Measurements from ENCODE around the gene NGDN.

NGDN gene

DNA sequence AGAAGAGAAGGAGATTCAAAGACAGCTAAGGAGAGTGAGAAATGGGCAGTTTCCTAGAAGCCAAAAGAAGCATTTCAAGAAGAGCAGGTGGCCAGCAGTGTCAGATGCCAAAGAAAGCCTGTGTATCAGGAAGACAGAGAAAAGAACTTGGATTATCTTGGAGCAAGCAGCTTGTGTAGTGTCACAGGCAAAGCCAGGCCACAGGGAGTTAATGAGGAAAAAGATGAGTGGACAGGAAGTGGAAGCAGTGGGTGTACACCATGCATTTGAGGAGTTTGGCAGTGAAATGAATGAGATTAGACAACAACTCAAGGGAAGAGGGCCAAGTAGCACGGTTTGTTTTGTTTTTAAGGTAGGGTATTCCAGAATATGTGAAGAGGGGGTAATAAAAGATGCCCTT is 28.4 kb upstream of the NGDN start:
- no peak for DNase-seq (ENCODE audit: low read depth)
- TF ChIP-seq, protein P1, sequence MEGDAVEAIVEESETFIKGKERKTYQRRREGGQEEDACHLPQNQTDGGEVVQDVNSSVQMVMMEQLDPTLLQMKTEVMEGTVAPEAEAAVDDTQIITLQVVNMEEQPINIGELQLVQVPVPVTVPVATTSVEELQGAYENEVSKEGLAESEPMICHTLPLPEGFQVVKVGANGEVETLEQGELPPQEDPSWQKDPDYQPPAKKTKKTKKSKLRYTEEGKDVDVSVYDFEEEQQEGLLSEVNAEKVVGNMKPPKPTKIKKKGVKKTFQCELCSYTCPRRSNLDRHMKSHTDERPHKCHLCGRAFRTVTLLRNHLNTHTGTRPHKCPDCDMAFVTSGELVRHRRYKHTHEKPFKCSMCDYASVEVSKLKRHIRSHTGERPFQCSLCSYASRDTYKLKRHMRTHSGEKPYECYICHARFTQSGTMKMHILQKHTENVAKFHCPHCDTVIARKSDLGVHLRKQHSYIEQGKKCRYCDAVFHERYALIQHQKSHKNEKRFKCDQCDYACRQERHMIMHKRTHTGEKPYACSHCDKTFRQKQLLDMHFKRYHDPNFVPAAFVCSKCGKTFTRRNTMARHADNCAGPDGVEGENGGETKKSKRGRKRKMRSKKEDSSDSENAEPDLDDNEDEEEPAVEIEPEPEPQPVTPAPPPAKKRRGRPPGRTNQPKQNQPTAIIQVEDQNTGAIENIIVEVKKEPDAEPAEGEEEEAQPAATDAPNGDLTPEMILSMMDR (IDR thresholded peaks at IDR 0.05; ENCODE audit: insufficient read depth, low read depth, low read length, missing control alignments) = no peak
- H3K4me3 ChIP-seq (ENCODE audit: low read length) = no peak overlapping the region

- DNase-seq (ENCODE audit: low read depth) = no peak
- H3K4me3 ChIP-seq (ENCODE audit: low read length) = no peak overlapping the region
- TF ChIP-seq, protein P1 (IDR thresholded peaks at IDR 0.05; ENCODE audit: insufficient read depth, low read depth, low read length, missing control alignments) = no peak
These were observed 26.7 kb upstream of the NGDN start for GRCh38 chr14:23442721-23443356.

DNA sequence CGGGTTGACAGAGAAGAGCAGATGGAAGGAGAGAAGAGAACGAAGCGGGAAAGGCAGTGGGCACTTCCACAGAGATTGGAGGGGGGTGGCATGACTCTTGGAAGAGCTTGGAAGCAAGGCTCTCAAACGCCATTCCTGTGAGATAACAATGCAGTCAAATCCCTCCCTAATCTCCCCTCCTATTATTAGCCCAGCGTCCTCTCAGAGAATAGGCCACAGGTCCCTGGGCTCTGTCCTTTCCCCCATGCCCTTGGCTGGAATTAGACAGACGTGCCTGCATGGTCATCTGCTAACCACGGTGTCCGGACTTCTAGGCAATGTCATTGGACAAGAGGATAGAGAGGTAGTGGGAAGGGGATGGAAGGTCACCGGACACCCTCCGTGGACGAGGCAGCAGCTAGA is 26.1 kb upstream of the NGDN start:
- no peak overlapping the region for H3K4me3 ChIP-seq (ENCODE audit: low read length)
- no peak for DNase-seq (ENCODE audit: low read depth)
- TF ChIP-seq, protein P1 (IDR thresholded peaks at IDR 0.05; ENCODE audit: insufficient read depth, low read depth, low read length, missing control alignments) = no peak

- no peak for DNase-seq (ENCODE audit: low read depth)
- TF ChIP-seq, protein P1 (IDR thresholded peaks at IDR 0.05; ENCODE audit: insufficient read depth, low read depth, low read length, missing control alignments) = no peak
- H3K4me3 ChIP-seq (ENCODE audit: low read length) = no peak overlapping the region
These were observed 25.6 kb upstream of the NGDN start for GRCh38 chr14:23443881-23444280.

DNA sequence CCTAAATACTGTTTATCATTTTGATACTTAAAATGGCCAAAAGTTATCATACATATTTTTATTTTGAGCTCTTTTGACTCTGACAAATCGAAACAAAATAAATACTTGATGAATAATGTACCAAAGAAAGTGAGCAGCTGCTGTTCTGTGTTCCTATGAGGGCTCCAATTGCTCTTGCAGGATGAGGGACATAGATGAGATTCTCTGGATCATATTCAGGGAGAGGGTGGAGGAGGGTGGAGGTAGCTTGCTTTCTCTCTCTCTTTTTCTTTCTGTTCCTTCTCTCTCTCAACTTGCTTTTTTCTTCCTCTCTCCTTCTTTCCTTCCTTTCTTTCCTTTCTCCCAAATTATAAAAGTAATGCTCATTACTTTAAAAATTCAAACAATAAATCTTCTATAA is 25.2 kb upstream of the NGDN start:
- H3K4me3 ChIP-seq (ENCODE audit: low read length) = no peak overlapping the region
- TF ChIP-seq, protein P1 (IDR thresholded peaks at IDR 0.05; ENCODE audit: insufficient read depth, low read depth, low read length, missing control alignments) = no peak
- DNase-seq (ENCODE audit: low read depth) = no peak

DNA sequence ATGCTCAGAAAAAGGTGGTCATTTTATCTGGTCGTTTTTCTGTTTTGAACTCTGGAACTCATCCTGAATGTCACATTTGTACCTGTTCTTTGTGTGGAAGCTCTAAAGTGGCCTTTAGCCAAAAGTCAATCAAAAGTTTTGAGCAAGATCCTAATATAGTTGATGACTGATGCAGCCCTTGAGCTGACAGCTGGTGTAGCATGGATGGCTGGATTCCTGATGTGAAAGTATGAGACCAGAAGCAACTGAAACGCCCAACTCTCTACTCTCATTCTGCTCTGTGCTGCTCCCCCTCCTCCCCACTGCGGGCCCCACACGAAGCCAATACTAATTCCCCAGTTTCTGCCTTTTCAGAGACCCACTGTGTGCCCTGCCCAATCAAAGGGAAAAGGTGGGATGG is 23.7 kb upstream of the NGDN start:
- no peak for DNase-seq (ENCODE audit: low read depth)
- TF ChIP-seq, protein P1 (IDR thresholded peaks at IDR 0.05; ENCODE audit: insufficient read depth, low read depth, low read length, missing control alignments) = no peak
- no peak overlapping the region for H3K4me3 ChIP-seq (ENCODE audit: low read length)

GRCh38 chr14:23446291-23446851 is 23.1 kb upstream of the NGDN start:
- peak; percentile 19 for DNase-seq (ENCODE audit: low read depth)
- TF ChIP-seq, protein P1 (IDR thresholded peaks at IDR 0.05; ENCODE audit: insufficient read depth, low read depth, low read length, missing control alignments) = peak; percentile 34
- H3K4me3 ChIP-seq (ENCODE audit: low read length) = no peak overlapping the region
